B cell (primary cell): ENCODE data around the gene HS3ST1. TPM values are rescaled to one million over a fixed set of nuclear protein-coding genes. Genes with fewer than 3 reads are reported as not detected.
A peak's percentile ranks its signal among the peaks of the same experiment; 100 is the strongest.

ENCODE experiments used
- ATAC-seq: fragments of 200-7000 bp; cut with Tn5 transposase; one replicate; pipeline ENCODE4 v1.10.0; 2021; ENCODE audit warnings: low read depth, mild to moderate bottlenecking, moderate number of reproducible peaks, moderate library complexity
- CTCF ChIA-PET: fragments of 350-600 bp; sonication (Branson Sonifier 250); formaldehyde crosslinking; loops from one replicate; lab custom pipeline; 2021; ENCODE audit warnings: antibody characterized with exemption, inconsistent platforms; lab: Charles Lee
- POLR2A ChIA-PET: fragments of 350-600 bp; sonication (Branson Sonifier 250); formaldehyde crosslinking; loops from one replicate; lab custom pipeline; 2021; ENCODE audit warnings: antibody characterized with exemption; lab: Charles Lee
- DNase-seq: peaks from one replicate; pipeline ENCODE4 v3.0.0; 2013
- H2AFZ ChIP-seq: 2 replicates; pipeline ENCODE4 v1.6.1; 2012; ENCODE audit warnings: mild to moderate bottlenecking, low read depth, low read length; ENCODE audit not compliant: insufficient read depth, poor library complexity, severe bottlenecking
- H3K27ac ChIP-seq, 2 donors: 1 replicate in 1 of 2; 2 replicates in 1 of 2; pipeline ENCODE4 v1.5.1; 2012 to 2013; ENCODE audit warnings: low read length in 2 of 2, mild to moderate bottlenecking in 2 of 2, moderate library complexity in 1 of 2
- H3K27me3 ChIP-seq, 4 experiments: fragments of 200-600 bp in 1 of 4; sonication (generic) in 1 of 4; replicated peaks in 1 of 4; 1 replicate in 2 of 4; 2 replicates in 2 of 4; pipeline versions ENCODE4 v1.6.1 to v1.7.0; 2013 to 2016; ENCODE audit warnings: low read length in 3 of 4, mild to moderate bottlenecking in 2 of 4, mixed read lengths in 1 of 4, moderate library complexity in 1 of 4; ENCODE audit not compliant: insufficient read depth in 4 of 4, control insufficient read depth in 3 of 4; ENCODE audit errors: control extremely low read depth in 1 of 4
- H3K36me3 ChIP-seq, 2 experiments: replicated peaks in 1 of 2; 1 replicate in 1 of 2; 2 replicates in 1 of 2; pipeline versions ENCODE4 v1.6.1 to v1.7.1; 2013; ENCODE audit warnings: low read length in 1 of 2; ENCODE audit not compliant: insufficient read depth in 2 of 2, control insufficient read depth in 1 of 2; ENCODE audit errors: control extremely low read depth in 1 of 2, extremely low read depth in 1 of 2
- H3K4me1 ChIP-seq, 2 donors: fragments of 200-600 bp in 1 of 2; sonication (generic) in 1 of 2; 1 replicate in 1 of 2; 2 replicates in 1 of 2; pipeline versions ENCODE4 v1.5.1 to v1.6.1; 2013 to 2017; ENCODE audit warnings: low read length in 2 of 2; ENCODE audit not compliant: control insufficient read depth in 2 of 2, insufficient read depth in 2 of 2
- H3K4me2 ChIP-seq: replicated peaks from 2 replicates; pipeline ENCODE3; 2012; ENCODE audit warnings: mild to moderate bottlenecking, low read depth, low read length; ENCODE audit not compliant: poor library complexity, severe bottlenecking
- H3K4me3 ChIP-seq, 5 experiments: fragments of 200-600 bp in 1 of 5; sonication (generic) in 1 of 5; 1 replicate in 3 of 5; 2 replicates in 2 of 5; pipeline versions ENCODE4 v1.5.1 to v1.7.0; 2011 to 2016; ENCODE audit warnings: low read length in 4 of 5, mild to moderate bottlenecking in 4 of 5, low read depth in 2 of 5, control low read depth in 1 of 5, moderate library complexity in 1 of 5; ENCODE audit not compliant: insufficient read depth in 1 of 5; ENCODE audit errors: control extremely low read depth in 1 of 5, extremely low read depth in 1 of 5
- H3K79me2 ChIP-seq: fragments of 200-600 bp; sonication (generic); one replicate; pipeline ENCODE4 v1.6.0; 2016; ENCODE audit warnings: low read length; ENCODE audit not compliant: control insufficient read depth, insufficient read depth
- H3K9ac ChIP-seq: fragments of 200-600 bp; sonication (generic); 2 replicates; pipeline ENCODE4 v1.6.1; 2017; ENCODE audit warnings: mild to moderate bottlenecking, low read length, moderate library complexity
- H3K9me3 ChIP-seq, 3 donors: one replicate each; pipeline versions ENCODE4 v1.6.1 to v1.7.1; 2013; ENCODE audit warnings: low read length in 2 of 3; ENCODE audit not compliant: control insufficient read depth in 2 of 3, insufficient read depth in 1 of 3; ENCODE audit errors: control extremely low read depth in 1 of 3
- H4K20me1 ChIP-seq: 2 replicates; pipeline ENCODE4 v1.6.0; 2012; ENCODE audit warnings: mild to moderate bottlenecking, low read length; ENCODE audit not compliant: insufficient read depth, control insufficient read depth, poor library complexity, severe bottlenecking
- H3K27ac Mint-ChIP-seq: one replicate; pipeline ENCODE4 v1.8.0; 2021; ENCODE audit warnings: mixed read lengths
- H3K27me3 Mint-ChIP-seq: one replicate; pipeline ENCODE4 v1.8.0; 2021; ENCODE audit warnings: mixed read lengths
- H3K4me1 Mint-ChIP-seq: one replicate; pipeline ENCODE4 v1.8.0; 2021; ENCODE audit warnings: mixed read lengths
- H3K4me3 Mint-ChIP-seq: one replicate; pipeline ENCODE4 v1.8.0; 2021; ENCODE audit warnings: mixed read lengths
- H3K9me3 Mint-ChIP-seq: one replicate; pipeline ENCODE4 v1.8.0; 2022; ENCODE audit warnings: mixed read lengths; ENCODE audit not compliant: insufficient read depth
- EZH2 ChIP-seq: IDR thresholded peaks from 2 replicates; pipeline ENCODE4 v1.6.1; 2012; ENCODE audit warnings: borderline replicate concordance, low read depth, mild to moderate bottlenecking, moderate library complexity, low read length; ENCODE audit not compliant: insufficient read depth, poor library complexity, severe bottlenecking
- WGBS: methylation state at CpG from one replicate; pipeline ENCODE4 v1.1.5; 2013; ENCODE audit warnings: missing lambda C conversion rate; ENCODE audit not compliant: insufficient coverage; 5-methylcytosine and 5-hydroxymethylcytosine counted together
- intact Hi-C: fragments of 100-400 bp; cut with micrococcal nuclease; formaldehyde crosslinking; loops from one replicate; pipeline ENCODE4 v1.10.0; 2022
- polyA plus RNA-seq: library from polyadenylated mRNA; depleted of rRNA; stranded (reverse); fragments of >200 nt; gene quantifications from 2 replicates; pipeline ENCODE4 v1.2.3, GENCODE V29; 2012
- total RNA-seq, 2 donors: library from RNA; stranded (reverse); fragments of 120-200 nt in 1 of 2; gene quantifications; 1 replicate in 1 of 2; 2 replicates in 1 of 2; pipeline versions ENCODE4 v1.2.3 to v1.2.4, GENCODE V29; 2013 to 2022
- TF ChIP-seq, protein P1 (sequence below): fragments of 200-600 bp; IDR thresholded peaks from one replicate; pipeline ENCODE4 v1.8.0; 2022; ENCODE audit warnings: antibody characterized with exemption, mild to moderate bottlenecking

Gene HS3ST1
- total and polyA plus RNA-seq, 2 donors (not counting 1 experiment from before 2014, with no cell fraction given), result 4.3 to 17.7 TPM

DNA sequence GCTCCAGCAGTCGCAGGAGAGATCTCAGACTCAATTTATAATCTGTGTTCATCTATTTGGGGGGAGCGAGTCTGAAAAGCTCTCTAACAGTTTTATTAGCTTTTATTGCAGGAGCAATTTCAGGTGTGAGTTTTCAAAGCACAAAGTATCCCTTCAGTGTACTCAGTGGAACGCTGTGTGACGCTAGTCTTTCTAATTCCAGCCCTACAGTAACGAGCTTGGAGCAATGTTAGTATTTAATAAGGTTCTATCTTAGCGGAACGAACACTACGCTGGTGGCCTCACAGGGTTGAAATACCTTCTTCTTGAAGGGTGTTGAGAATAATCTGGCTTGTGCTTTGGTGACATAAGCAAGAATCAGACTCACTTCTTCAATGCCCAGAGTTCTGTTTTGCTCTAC, 8.4 kb downstream of the HS3ST1 start:
- Histone ChIP-seq H4K20me1 (peaks cover 58% of the 10 kb centered on the region), H3K36me3 (peaks cover 3 to 11% of the 10 kb centered on the region in 2 experiments), H3K9ac (no peak overlapping the region), H3K79me2 (peaks cover 88% of the 10 kb centered on the region), H3K4me3 (no peak overlapping the region), H3K4me2 (peak overlapping the region; percentile 10), H3K9me3 (no peaks in the 10 kb centered on the region), H3K4me1 (peaks cover 29 to 49% of the 10 kb centered on the region in 2 donors), H3K27me3 (no peaks in the 10 kb centered on the region), H2AFZ (no peak overlapping the region), H3K27ac (no peak overlapping the region)
- ATAC-seq (no peak), DNase-seq (no peak)
- Mint-ChIP-seq H3K27me3 (no peaks in the 10 kb centered on the region), H3K9me3 (no peaks in the 10 kb centered on the region), H3K4me3 (no peak overlapping the region), H3K27ac (peak overlapping the region; percentile 27), H3K4me1 (peaks cover 75% of the 10 kb centered on the region)
- POLR2A ChIA-PET, result no interaction called here
- 100% methylated on average over 6 of the region's 8 CpGs for WGBS
- intact Hi-C loops, result loop anchor here (10.0 kb wide), 2 partner anchors 676 to 956 kb away; no protein-coding TSS in a partner anchor
- TF ChIP-seq, protein P1, sequence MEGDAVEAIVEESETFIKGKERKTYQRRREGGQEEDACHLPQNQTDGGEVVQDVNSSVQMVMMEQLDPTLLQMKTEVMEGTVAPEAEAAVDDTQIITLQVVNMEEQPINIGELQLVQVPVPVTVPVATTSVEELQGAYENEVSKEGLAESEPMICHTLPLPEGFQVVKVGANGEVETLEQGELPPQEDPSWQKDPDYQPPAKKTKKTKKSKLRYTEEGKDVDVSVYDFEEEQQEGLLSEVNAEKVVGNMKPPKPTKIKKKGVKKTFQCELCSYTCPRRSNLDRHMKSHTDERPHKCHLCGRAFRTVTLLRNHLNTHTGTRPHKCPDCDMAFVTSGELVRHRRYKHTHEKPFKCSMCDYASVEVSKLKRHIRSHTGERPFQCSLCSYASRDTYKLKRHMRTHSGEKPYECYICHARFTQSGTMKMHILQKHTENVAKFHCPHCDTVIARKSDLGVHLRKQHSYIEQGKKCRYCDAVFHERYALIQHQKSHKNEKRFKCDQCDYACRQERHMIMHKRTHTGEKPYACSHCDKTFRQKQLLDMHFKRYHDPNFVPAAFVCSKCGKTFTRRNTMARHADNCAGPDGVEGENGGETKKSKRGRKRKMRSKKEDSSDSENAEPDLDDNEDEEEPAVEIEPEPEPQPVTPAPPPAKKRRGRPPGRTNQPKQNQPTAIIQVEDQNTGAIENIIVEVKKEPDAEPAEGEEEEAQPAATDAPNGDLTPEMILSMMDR, result no peak
- no peak for TF ChIP-seq EZH2
- CTCF ChIA-PET, result interaction anchor here (0.9 to 1.4 kb wide), 4 partner anchors 9 to 865 kb away, joined by 3 to 9 read pairs (median 4); partner anchors contain the start of gene HS3ST1

GRCh38 chr4:11418610-11419009, 10.1 kb downstream of the HS3ST1 start:
- DNase-seq (no peak), ATAC-seq (peak; percentile 17)
- no peak overlapping the region for H3K27ac Mint-ChIP-seq
- Histone ChIP-seq H3K9me3 (no peaks in the 10 kb centered on the region), H3K4me3 (no peak overlapping the region), H3K9ac (no peak overlapping the region), H3K4me2 (no peak overlapping the region), H3K79me2 (peaks cover 88% of the 10 kb centered on the region), H3K27ac (no peak overlapping the region), H3K4me1 (peaks cover 18 to 35% of the 10 kb centered on the region in 2 donors), H2AFZ (no peak overlapping the region), H4K20me1 (peaks cover 55% of the 10 kb centered on the region), H3K36me3 (peaks cover 5 to 12% of the 10 kb centered on the region in 2 experiments), H3K27me3 (no peaks in the 10 kb centered on the region)
- peaks cover 71% of the 10 kb centered on the region for H3K4me1 Mint-ChIP-seq
- ChIA-PET POLR2A (no interaction called here), CTCF (interaction anchor here (1.6 to 1.7 kb wide), 2 partner anchors 11 to 17 kb away, joined by 4 read pairs; no protein-coding TSS in a partner anchor)
- intact Hi-C loops, result no loop called here
- H3K27me3 Mint-ChIP-seq, result no peaks in the 10 kb centered on the region
- H3K4me3 Mint-ChIP-seq, result no peak overlapping the region
- no peaks in the 10 kb centered on the region for H3K9me3 Mint-ChIP-seq
- no peak for TF ChIP-seq EZH2
- TF ChIP-seq, protein P1, result no peak
